ENCODE results near the gene DISC1. TPM values are rescaled to one million over a fixed set of nuclear protein-coding genes. Genes with fewer than 3 reads are reported as not detected.
A peak's percentile ranks its signal among the peaks of the same experiment; 100 is the strongest.

The DISC1 gene
- polyA plus RNA-seq, 3 donors = 5.5 to 14.7 (median 5.8) TPM

- no peak overlapping the region for H3K27ac Mint-ChIP-seq
- TF ChIP-seq CTCF (IDR thresholded peaks at IDR 0.05) = no peak
Observed at GRCh38 chr1:231882333-231882732, 255.7 kb downstream of the DISC1 start.

GRCh38 chr1:231882790-231883189 lies 256.2 kb downstream of the DISC1 start:
- Mint-ChIP-seq H3K27me3 (ENCODE audit: low read depth in 3 of 3) (no peaks in the 10 kb centered on the region), H3K27ac (peak overlapping the region in 2 of 7 donors; percentile 11 to 45), H3K4me3 (no peak overlapping the region), H3K36me3 (peaks cover 31 to 52% of the 10 kb centered on the region in 2 donors), H3K9me3 (peaks cover 0 to 4% (median 0%) of the 10 kb centered on the region in 7 donors), H3K4me1 (no peaks in the 10 kb centered on the region)
- Histone ChIP-seq H3K4me1 (ENCODE audit: control insufficient read depth in 1 of 2, insufficient read depth in 2 of 2, low read length in 2 of 2) (no peaks in the 10 kb centered on the region), H3K9ac (ENCODE audit: insufficient read depth, low read length, poor library complexity, severe bottlenecking) (no peak overlapping the region), H3K4me3 (replicated peaks in 1 of 3; ENCODE audit: low read depth in 2 of 3, low read length in 3 of 3) (no peak overlapping the region), H3K4me2 (replicated peaks; ENCODE audit: extremely low read depth, low read length, poor library complexity, severe bottlenecking) (no peak overlapping the region), H3K27me3 (ENCODE audit: control insufficient read depth in 2 of 2, insufficient read depth in 2 of 2, low read length in 2 of 2) (no peaks in the 10 kb centered on the region), H3K27ac (ENCODE audit: low read depth in 1 of 2, low read length in 2 of 2) (no peak overlapping the region), H4K20me1 (ENCODE audit: insufficient read depth, low read length) (peaks cover 45% of the 10 kb centered on the region), H2AFZ (ENCODE audit: insufficient read depth, low read depth, low read length, poor library complexity, severe bottlenecking) (no peak overlapping the region), H3K36me3 (replicated peaks in 1 of 2; ENCODE audit: control insufficient read depth in 1 of 2, insufficient read depth in 2 of 2, low read length in 2 of 2) (peaks cover 0 to 50% of the 10 kb centered on the region in 2 donors), H3K9me3 (replicated peaks in 1 of 2; ENCODE audit: control insufficient read depth in 1 of 2, insufficient read depth in 1 of 2, low read length in 2 of 2) (no peaks in the 10 kb centered on the region), H3K79me2 (ENCODE audit: insufficient read depth, low read length) (no peaks in the 10 kb centered on the region)
- intact Hi-C loops (cut with micrococcal nuclease) = no loop called here
- DNase-seq = no peak
- 97% methylated on average over 4 of the region's 8 CpGs for WGBS (ENCODE audit: insufficient coverage)
- no peak for TF ChIP-seq CTCF (IDR thresholded peaks at IDR 0.05)

More at GRCh38 chr1:231882333-231882732, 255.7 kb downstream of the DISC1 start:
- H3K4me1 ChIP-seq (ENCODE audit: control insufficient read depth in 1 of 2, insufficient read depth in 2 of 2, low read length in 2 of 2) = no peaks in the 10 kb centered on the region
- H3K9me3 ChIP-seq (replicated peaks in 1 of 2; ENCODE audit: control insufficient read depth in 1 of 2, insufficient read depth in 1 of 2, low read length in 2 of 2) = no peaks in the 10 kb centered on the region
- Mint-ChIP-seq H3K27me3 (ENCODE audit: low read depth in 3 of 3) (no peaks in the 10 kb centered on the region), H3K9me3 (peaks cover 0 to 4% (median 0%) of the 10 kb centered on the region in 7 donors), H3K36me3 (peaks cover 32 to 52% of the 10 kb centered on the region in 2 donors), H3K4me3 (no peak overlapping the region), H3K4me1 (no peaks in the 10 kb centered on the region)
- no peak overlapping the region for H3K9ac ChIP-seq (ENCODE audit: insufficient read depth, low read length, poor library complexity, severe bottlenecking)
- H3K4me2 ChIP-seq (replicated peaks; ENCODE audit: extremely low read depth, low read length, poor library complexity, severe bottlenecking) = no peak overlapping the region
- H3K27ac ChIP-seq (ENCODE audit: low read depth in 1 of 2, low read length in 2 of 2) = no peak overlapping the region
- H3K27me3 ChIP-seq (ENCODE audit: control insufficient read depth in 2 of 2, insufficient read depth in 2 of 2, low read length in 2 of 2) = no peaks in the 10 kb centered on the region
- DNase-seq = no peak
- WGBS (ENCODE audit: insufficient coverage) = no CpG with 5 or more reads among the region's 4 CpGs
- H4K20me1 ChIP-seq (ENCODE audit: insufficient read depth, low read length) = peaks cover 45% of the 10 kb centered on the region
- no peak overlapping the region for H3K4me3 ChIP-seq (replicated peaks in 1 of 3; ENCODE audit: low read depth in 2 of 3, low read length in 3 of 3)
- H3K36me3 ChIP-seq (replicated peaks in 1 of 2; ENCODE audit: control insufficient read depth in 1 of 2, insufficient read depth in 2 of 2, low read length in 2 of 2) = peaks cover 0 to 48% of the 10 kb centered on the region in 2 donors
- intact Hi-C loops (cut with micrococcal nuclease) = no loop called here
- no peaks in the 10 kb centered on the region for H3K79me2 ChIP-seq (ENCODE audit: insufficient read depth, low read length)
- H2AFZ ChIP-seq (ENCODE audit: insufficient read depth, low read depth, low read length, poor library complexity, severe bottlenecking) = no peak overlapping the region

Measured in CD14-positive monocyte (primary cell).